ENCODE results near the gene TMEM175.

DNA sequence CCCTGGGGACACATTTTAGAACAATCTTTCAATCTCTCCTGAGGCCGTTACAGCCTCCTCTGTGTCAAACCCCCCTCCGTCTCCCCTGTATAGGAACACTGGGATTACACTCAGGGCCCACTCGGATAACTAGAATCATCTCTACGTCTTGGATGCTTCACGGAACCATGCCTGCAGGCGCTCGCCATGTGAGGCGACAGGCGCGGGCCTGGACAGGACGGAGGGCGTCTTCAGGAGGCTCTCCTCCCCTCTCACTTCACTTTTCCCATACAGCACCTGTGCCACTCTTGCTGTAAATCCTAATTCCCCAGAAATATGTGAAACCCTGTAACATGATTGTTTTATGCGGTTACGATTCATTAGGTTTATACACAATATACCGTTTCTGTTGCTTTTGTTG, 50.6 kb downstream of the TMEM175 start:
- TF ChIP-seq EZH2 (IDR thresholded peaks at IDR 0.05; ENCODE audit: insufficient read depth, poor library complexity, severe bottlenecking) = no peak
- no peak for TF ChIP-seq EZH2phosphoT487 (IDR thresholded peaks at IDR 0.05; ENCODE audit: insufficient read depth, low read depth)

All from GM23248 (cell line).